ENCODE results near the gene UBAC2.

DNA sequence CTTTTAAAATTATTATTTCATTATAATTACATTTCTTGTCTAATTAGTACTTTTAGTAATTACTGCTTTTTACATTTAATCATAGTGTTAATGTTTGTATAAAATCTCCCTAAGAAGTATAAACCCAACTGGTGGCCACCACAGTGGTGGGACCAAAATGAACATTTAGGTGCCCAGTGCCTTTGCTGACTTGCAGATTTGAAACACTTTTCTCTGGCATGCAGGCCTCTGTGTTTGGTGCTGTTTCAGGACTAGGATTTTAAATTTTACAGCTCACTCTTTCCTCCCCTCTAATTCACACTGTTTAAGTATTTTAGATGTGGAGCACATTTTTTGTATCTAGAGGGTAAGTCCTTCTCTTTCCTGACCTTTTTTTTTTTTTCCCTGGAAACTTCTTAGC, 17.5 kb downstream of the UBAC2 start:
- TF ChIP-seq, protein P1, sequence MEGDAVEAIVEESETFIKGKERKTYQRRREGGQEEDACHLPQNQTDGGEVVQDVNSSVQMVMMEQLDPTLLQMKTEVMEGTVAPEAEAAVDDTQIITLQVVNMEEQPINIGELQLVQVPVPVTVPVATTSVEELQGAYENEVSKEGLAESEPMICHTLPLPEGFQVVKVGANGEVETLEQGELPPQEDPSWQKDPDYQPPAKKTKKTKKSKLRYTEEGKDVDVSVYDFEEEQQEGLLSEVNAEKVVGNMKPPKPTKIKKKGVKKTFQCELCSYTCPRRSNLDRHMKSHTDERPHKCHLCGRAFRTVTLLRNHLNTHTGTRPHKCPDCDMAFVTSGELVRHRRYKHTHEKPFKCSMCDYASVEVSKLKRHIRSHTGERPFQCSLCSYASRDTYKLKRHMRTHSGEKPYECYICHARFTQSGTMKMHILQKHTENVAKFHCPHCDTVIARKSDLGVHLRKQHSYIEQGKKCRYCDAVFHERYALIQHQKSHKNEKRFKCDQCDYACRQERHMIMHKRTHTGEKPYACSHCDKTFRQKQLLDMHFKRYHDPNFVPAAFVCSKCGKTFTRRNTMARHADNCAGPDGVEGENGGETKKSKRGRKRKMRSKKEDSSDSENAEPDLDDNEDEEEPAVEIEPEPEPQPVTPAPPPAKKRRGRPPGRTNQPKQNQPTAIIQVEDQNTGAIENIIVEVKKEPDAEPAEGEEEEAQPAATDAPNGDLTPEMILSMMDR (conservative IDR thresholded peaks at IDR 0.05 in 1 of 2, IDR thresholded peaks at IDR 0.05 in 1 of 2; ENCODE audit: low read depth in 1 of 2, low read length in 2 of 2): no peak
- TF ChIP-seq EZH2 (IDR thresholded peaks at IDR 0.05; ENCODE audit: low read length, missing control alignments): no peak

All from fibroblast of lung (primary cell).